HL-60 (cell line): Measurements from ENCODE around the gene FIG4.
"Not testable (repeated sequence)": the region's sequence is repeated elsewhere in the genome, so short reads cannot be mapped to it uniquely, and the experiment has no call there.

Experiments used
- POLR2AphosphoS5 ChIP-seq: IDR thresholded peaks from 2 replicates; pipeline ENCODE4 v1.6.1; 2012; ENCODE audit warnings: low read depth
- TF ChIP-seq, protein P1 (sequence below): IDR thresholded peaks from one replicate; pipeline ENCODE4 v1.5.1; 2011; ENCODE audit warnings: low read length, control low read depth, inconsistent platforms; ENCODE audit not compliant: insufficient read depth

DNA sequence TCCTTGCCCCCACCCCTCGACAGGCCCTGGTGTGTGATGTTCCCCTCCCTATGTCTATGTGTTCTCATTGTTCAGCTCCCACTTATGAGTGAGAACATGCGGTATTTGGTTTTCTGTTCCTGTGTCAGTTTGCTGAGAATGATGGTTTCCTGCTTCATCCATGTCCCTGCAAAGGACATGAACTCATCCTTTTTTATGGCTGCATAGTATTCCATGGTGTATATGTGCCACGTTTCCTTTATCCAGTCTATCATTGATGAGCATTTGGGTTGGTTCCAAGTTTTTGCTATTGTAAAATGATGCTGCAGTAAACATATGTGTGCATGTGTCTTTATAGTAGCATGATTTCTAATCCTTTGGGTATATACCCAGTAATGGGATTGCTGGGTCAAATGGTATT, 34.2 kb downstream of the FIG4 start:
- not testable (repeated sequence) for TF ChIP-seq POLR2AphosphoS5
- TF ChIP-seq, protein P1, sequence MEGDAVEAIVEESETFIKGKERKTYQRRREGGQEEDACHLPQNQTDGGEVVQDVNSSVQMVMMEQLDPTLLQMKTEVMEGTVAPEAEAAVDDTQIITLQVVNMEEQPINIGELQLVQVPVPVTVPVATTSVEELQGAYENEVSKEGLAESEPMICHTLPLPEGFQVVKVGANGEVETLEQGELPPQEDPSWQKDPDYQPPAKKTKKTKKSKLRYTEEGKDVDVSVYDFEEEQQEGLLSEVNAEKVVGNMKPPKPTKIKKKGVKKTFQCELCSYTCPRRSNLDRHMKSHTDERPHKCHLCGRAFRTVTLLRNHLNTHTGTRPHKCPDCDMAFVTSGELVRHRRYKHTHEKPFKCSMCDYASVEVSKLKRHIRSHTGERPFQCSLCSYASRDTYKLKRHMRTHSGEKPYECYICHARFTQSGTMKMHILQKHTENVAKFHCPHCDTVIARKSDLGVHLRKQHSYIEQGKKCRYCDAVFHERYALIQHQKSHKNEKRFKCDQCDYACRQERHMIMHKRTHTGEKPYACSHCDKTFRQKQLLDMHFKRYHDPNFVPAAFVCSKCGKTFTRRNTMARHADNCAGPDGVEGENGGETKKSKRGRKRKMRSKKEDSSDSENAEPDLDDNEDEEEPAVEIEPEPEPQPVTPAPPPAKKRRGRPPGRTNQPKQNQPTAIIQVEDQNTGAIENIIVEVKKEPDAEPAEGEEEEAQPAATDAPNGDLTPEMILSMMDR = not testable (repeated sequence)
